ENCODE measurements around the gene NDRG3. TPM values are rescaled to one million over a fixed set of nuclear protein-coding genes. Genes with fewer than 3 reads are reported as not detected.

NDRG3 gene
- total and polyA plus RNA-seq, 4 donors, result 12.2 to 20.8 (median 17.7) TPM

DNA sequence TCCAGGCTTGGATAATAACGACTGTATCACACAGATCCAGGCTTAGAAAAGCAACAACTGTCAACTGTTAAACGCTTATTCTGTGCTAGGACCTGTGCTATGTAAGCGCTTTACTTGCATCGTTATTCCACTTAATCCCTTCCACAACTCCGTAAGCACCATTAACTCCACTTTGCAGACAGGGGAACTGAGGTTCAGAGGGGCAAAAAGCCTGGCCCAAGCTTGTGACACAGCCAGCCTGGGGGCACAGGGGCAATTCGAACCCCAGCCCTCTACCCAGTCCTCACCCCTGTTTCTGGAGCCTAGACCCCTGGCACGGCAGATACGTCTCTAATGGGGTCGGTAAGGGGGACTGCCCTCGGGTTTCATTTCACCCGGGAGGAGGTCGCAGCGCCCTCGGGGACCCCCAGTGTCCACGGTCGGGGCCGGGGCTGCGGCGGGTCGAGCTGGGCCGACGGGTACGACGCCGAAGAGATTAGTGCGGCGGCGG lies 27.3 kb upstream of the NDRG3 start:
- Histone ChIP-seq H3K36me3 (ENCODE audit: control insufficient read depth in 4 of 4, insufficient read depth in 4 of 4, low read length in 4 of 4) (no peaks in the 10 kb centered on the region), H3K9me3 (ENCODE audit: control insufficient read depth in 4 of 4, insufficient read depth in 3 of 4, low read length in 3 of 4) (no peaks in the 10 kb centered on the region), H3K9ac (ENCODE audit: insufficient read depth in 1 of 2, low read length in 2 of 2) (peak overlapping the region; percentile 77), H3K27me3 (ENCODE audit: control insufficient read depth in 3 of 3, insufficient read depth in 3 of 3, low read length in 2 of 3) (no peaks in the 10 kb centered on the region), H3K4me1 (ENCODE audit: control insufficient read depth in 5 of 5, insufficient read depth in 5 of 5, low read length in 5 of 5) (peaks cover 0 to 27% (median 8%) of the 10 kb centered on the region in 5 donors), H3K4me3 (peak overlapping the region; percentile 65), H3K27ac (ENCODE audit: low read depth in 1 of 2, low read length in 1 of 2) (peak overlapping the region; percentile 59 to 98)
- 2 to 3% methylated on average over 28 of the region's 28 CpGs for WGBS, 2 donors
- TF ChIP-seq, protein P1, sequence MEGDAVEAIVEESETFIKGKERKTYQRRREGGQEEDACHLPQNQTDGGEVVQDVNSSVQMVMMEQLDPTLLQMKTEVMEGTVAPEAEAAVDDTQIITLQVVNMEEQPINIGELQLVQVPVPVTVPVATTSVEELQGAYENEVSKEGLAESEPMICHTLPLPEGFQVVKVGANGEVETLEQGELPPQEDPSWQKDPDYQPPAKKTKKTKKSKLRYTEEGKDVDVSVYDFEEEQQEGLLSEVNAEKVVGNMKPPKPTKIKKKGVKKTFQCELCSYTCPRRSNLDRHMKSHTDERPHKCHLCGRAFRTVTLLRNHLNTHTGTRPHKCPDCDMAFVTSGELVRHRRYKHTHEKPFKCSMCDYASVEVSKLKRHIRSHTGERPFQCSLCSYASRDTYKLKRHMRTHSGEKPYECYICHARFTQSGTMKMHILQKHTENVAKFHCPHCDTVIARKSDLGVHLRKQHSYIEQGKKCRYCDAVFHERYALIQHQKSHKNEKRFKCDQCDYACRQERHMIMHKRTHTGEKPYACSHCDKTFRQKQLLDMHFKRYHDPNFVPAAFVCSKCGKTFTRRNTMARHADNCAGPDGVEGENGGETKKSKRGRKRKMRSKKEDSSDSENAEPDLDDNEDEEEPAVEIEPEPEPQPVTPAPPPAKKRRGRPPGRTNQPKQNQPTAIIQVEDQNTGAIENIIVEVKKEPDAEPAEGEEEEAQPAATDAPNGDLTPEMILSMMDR (IDR thresholded peaks at IDR 0.05; ENCODE audit: control extremely low read depth, extremely low read depth), result no peak
- ATAC-seq (ENCODE audit: insufficient read depth, low FRiP score) (peak; percentile 8), DNase-seq (peak in 1 of 3 donors; percentile 19)

GRCh38 chr20:36770680-36771079 lies 24.8 kb upstream of the NDRG3 start:
- DNase-seq, result no peak
- 80 to 89% methylated on average over 7 of the region's 7 CpGs for WGBS, 2 donors
- no peaks in the 10 kb centered on the region for H3K9me3 ChIP-seq (ENCODE audit: control insufficient read depth in 4 of 4, insufficient read depth in 3 of 4, low read length in 3 of 4)
- H3K4me3 ChIP-seq, result no peak overlapping the region
- no peak overlapping the region for H3K9ac ChIP-seq (ENCODE audit: insufficient read depth in 1 of 2, low read length in 2 of 2)
- ATAC-seq (ENCODE audit: insufficient read depth, low FRiP score), result no peak
- no peak overlapping the region for H3K27ac ChIP-seq (ENCODE audit: low read depth in 1 of 2, low read length in 1 of 2)
- H3K36me3 ChIP-seq (ENCODE audit: control insufficient read depth in 4 of 4, insufficient read depth in 4 of 4, low read length in 4 of 4), result peaks cover 0 to 2% (median 0%) of the 10 kb centered on the region in 4 donors
- H3K27me3 ChIP-seq (ENCODE audit: control insufficient read depth in 3 of 3, insufficient read depth in 3 of 3, low read length in 2 of 3), result no peaks in the 10 kb centered on the region
- peaks cover 0 to 12% (median 2%) of the 10 kb centered on the region in 5 donors for H3K4me1 ChIP-seq (ENCODE audit: control insufficient read depth in 5 of 5, insufficient read depth in 5 of 5, low read length in 5 of 5)
- TF ChIP-seq, protein P1 (IDR thresholded peaks at IDR 0.05; ENCODE audit: control extremely low read depth, extremely low read depth), result no peak

GRCh38 chr20:36768768-36769430 lies 23.0 kb upstream of the NDRG3 start:
- Histone ChIP-seq H3K4me1 (ENCODE audit: control insufficient read depth in 5 of 5, insufficient read depth in 5 of 5, low read length in 5 of 5) (peaks cover 0 to 12% (median 2%) of the 10 kb centered on the region in 5 donors), H3K9ac (ENCODE audit: insufficient read depth in 1 of 2, low read length in 2 of 2) (peak overlapping the region in 1 of 2 donors; percentile 19), H3K9me3 (ENCODE audit: control insufficient read depth in 4 of 4, insufficient read depth in 3 of 4, low read length in 3 of 4) (no peaks in the 10 kb centered on the region), H3K4me3 (no peak overlapping the region), H3K36me3 (ENCODE audit: control insufficient read depth in 4 of 4, insufficient read depth in 4 of 4, low read length in 4 of 4) (peaks cover 0 to 2% (median 0%) of the 10 kb centered on the region in 4 donors), H3K27ac (ENCODE audit: low read depth in 1 of 2, low read length in 1 of 2) (no peak overlapping the region), H3K27me3 (ENCODE audit: control insufficient read depth in 3 of 3, insufficient read depth in 3 of 3, low read length in 2 of 3) (no peaks in the 10 kb centered on the region)
- no peak for ATAC-seq (ENCODE audit: insufficient read depth, low FRiP score)
- DNase-seq, result peak in 2 of 3 donors; percentile 30 to 35
- TF ChIP-seq, protein P1 (IDR thresholded peaks at IDR 0.05; ENCODE audit: control extremely low read depth, extremely low read depth), result no peak
- WGBS, 2 donors, result 57 to 85% methylated on average over 5 of the region's 5 CpGs

Measured in lung (tissue), 12 donors.